Measurements from ENCODE around the gene SPO11. TPM values are rescaled to one million over a fixed set of nuclear protein-coding genes. Genes with fewer than 3 reads are reported as not detected.
"Not testable (repeated sequence)": the region's sequence is repeated elsewhere in the genome, so short reads cannot be mapped to it uniquely, and the experiment has no call there.

Gene SPO11
- total and polyA plus RNA-seq, 2 of the 4 experiments (the other 2 are of a cell fraction), result not detected

GRCh38 chr20:57348200-57348921, 18.8 kb downstream of the SPO11 start:
- H3K4me1 ChIP-seq (ENCODE audit: control insufficient read depth, insufficient read depth, low read length); intact Hi-C loops (cut with micrococcal nuclease); BruUV-seq (replicated peaks); H3K4me3 ChIP-seq (ENCODE audit: insufficient read depth, low read depth, low read length); H3K9me1 ChIP-seq (ENCODE audit: insufficient read depth, low read length); POLR2A ChIA-PET (ENCODE audit: unreplicated experiment); H3K9me3 ChIP-seq (ENCODE audit: control insufficient read depth, insufficient read depth, low read length); H3K4ac ChIP-seq (ENCODE audit: low read depth, low read length); H3K36me3 ChIP-seq (ENCODE audit: control insufficient read depth, insufficient read depth, low read length); H3K14ac ChIP-seq (replicated peaks; ENCODE audit: low read depth, low read length); H4K91ac ChIP-seq (ENCODE audit: insufficient read depth, low read depth, low read length); H4K8ac ChIP-seq (ENCODE audit: low read depth in 2 of 2, low read length in 2 of 2); H3K27ac ChIP-seq (ENCODE audit: insufficient read depth, low read length); H3K18ac ChIP-seq (ENCODE audit: low read depth, low read length); H2AK5ac ChIP-seq (ENCODE audit: low read depth, low read length); H3K56ac ChIP-seq (ENCODE audit: extremely low read depth, insufficient read depth, low read length); H2AK9ac ChIP-seq (replicated peaks; ENCODE audit: low read depth, low read length, poor library complexity); H3K23ac ChIP-seq (ENCODE audit: low read depth, low read length); H2BK20ac ChIP-seq (ENCODE audit: low read depth, low read length); H2BK5ac ChIP-seq (ENCODE audit: low read depth, low read length, poor library complexity, severe bottlenecking); DNase-seq; H2BK15ac ChIP-seq (ENCODE audit: low read depth, low read length); H4K5ac ChIP-seq (ENCODE audit: low read depth, low read length); H3K9ac ChIP-seq (ENCODE audit: low read depth, low read length); ATAC-seq (ENCODE audit: low read depth); dilution Hi-C loops (cut with HindIII; ENCODE audit: low sequenced_read_pairs, unreplicated experiment); H2BK120ac ChIP-seq (ENCODE audit: low read depth, low read length); H3K4me2 ChIP-seq (ENCODE audit: low read depth, low read length); H3K27me3 ChIP-seq (ENCODE audit: control insufficient read depth, insufficient read depth, low read length); H2AFZ ChIP-seq (replicated peaks; ENCODE audit: low read length, poor library complexity); CTCF ChIA-PET: not testable (repeated sequence)
- in situ Hi-C loops (cut with MboI; ENCODE audit: low sequenced_read_pairs), result loop anchor here (5.0 kb wide), 1 partner anchor 796 kb away; no protein-coding TSS in a partner anchor
- Histone ChIP-seq H3K79me1 (ENCODE audit: low read depth in 1 of 2, low read length in 2 of 2) (peaks cover under 1 to 19% of the 10 kb centered on the region in 2 experiments; a peak in 3 of 4 replicates), H4K20me1 (ENCODE audit: insufficient read depth, low read length) (peaks cover 13% of the 10 kb centered on the region)
- WGBS, 2 experiments (ENCODE audit: extremely low coverage in 2 of 2, insufficient read length in 1 of 2), result no CpG with 5 or more reads among the region's 47 CpGs

DNA sequence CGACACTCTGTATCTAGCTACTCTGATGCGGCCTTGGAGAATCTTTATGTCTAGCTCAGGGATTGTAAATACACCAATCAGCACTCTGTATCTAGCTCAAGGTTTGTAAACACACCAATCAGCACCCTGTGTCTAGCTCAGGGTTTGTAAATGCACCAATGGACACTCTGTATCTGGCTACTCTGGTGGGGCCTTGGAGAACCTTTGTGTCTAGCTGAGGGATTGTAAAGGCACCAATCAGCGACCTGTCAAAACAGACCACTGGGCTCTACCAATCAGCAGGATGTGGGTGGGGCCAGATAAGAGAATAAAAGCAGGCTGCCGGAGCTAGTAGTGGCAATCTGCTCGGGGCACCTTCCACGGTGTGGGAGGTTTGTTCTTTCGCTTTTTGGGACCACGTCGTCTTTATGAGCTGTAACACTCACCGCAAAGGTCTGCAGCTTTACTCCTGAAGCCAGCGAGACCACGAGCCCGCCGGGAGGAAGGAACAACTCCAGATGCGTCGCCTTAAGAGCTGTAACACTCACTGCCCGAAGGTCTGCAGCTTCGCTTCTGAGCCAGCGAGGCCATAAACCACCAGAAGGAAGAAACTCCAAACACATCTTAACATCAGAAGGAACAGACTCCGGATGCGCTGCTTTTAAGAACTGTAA, 19.4 kb downstream of the SPO11 start:
- H3K4me1 ChIP-seq (ENCODE audit: control insufficient read depth, insufficient read depth, low read length); H3K4me2 ChIP-seq (ENCODE audit: low read depth, low read length); H2AK5ac ChIP-seq (ENCODE audit: low read depth, low read length); H3K4me3 ChIP-seq (ENCODE audit: insufficient read depth, low read depth, low read length); H2BK5ac ChIP-seq (ENCODE audit: low read depth, low read length, poor library complexity, severe bottlenecking); H2AK9ac ChIP-seq (replicated peaks; ENCODE audit: low read depth, low read length, poor library complexity); H3K9me3 ChIP-seq (ENCODE audit: control insufficient read depth, insufficient read depth, low read length); H2BK15ac ChIP-seq (ENCODE audit: low read depth, low read length); ATAC-seq (ENCODE audit: low read depth); H3K9me1 ChIP-seq (ENCODE audit: insufficient read depth, low read length); H2BK20ac ChIP-seq (ENCODE audit: low read depth, low read length); POLR2A ChIA-PET (ENCODE audit: unreplicated experiment); H2BK120ac ChIP-seq (ENCODE audit: low read depth, low read length); BruUV-seq (replicated peaks); H4K91ac ChIP-seq (ENCODE audit: insufficient read depth, low read depth, low read length); H3K23ac ChIP-seq (ENCODE audit: low read depth, low read length); H2AFZ ChIP-seq (replicated peaks; ENCODE audit: low read length, poor library complexity); H4K5ac ChIP-seq (ENCODE audit: low read depth, low read length); dilution Hi-C loops (cut with HindIII; ENCODE audit: low sequenced_read_pairs, unreplicated experiment); H3K14ac ChIP-seq (replicated peaks; ENCODE audit: low read depth, low read length); H3K18ac ChIP-seq (ENCODE audit: low read depth, low read length); H4K8ac ChIP-seq (ENCODE audit: low read depth in 2 of 2, low read length in 2 of 2); H3K27ac ChIP-seq (ENCODE audit: insufficient read depth, low read length); DNase-seq; H3K56ac ChIP-seq (ENCODE audit: extremely low read depth, insufficient read depth, low read length); H3K27me3 ChIP-seq (ENCODE audit: control insufficient read depth, insufficient read depth, low read length); H3K9ac ChIP-seq (ENCODE audit: low read depth, low read length); intact Hi-C loops (cut with micrococcal nuclease); H3K4ac ChIP-seq (ENCODE audit: low read depth, low read length); H3K36me3 ChIP-seq (ENCODE audit: control insufficient read depth, insufficient read depth, low read length): not testable (repeated sequence)
- CTCF ChIA-PET, result interaction anchor here (0.6 kb wide), 1 partner anchor 828 kb away, joined by 4 read pairs; no protein-coding TSS in a partner anchor
- peaks cover 7 to 23% of the 10 kb centered on the region in 2 experiments for H3K79me1 ChIP-seq (ENCODE audit: low read depth in 1 of 2, low read length in 2 of 2)
- in situ Hi-C loops (cut with MboI; ENCODE audit: low sequenced_read_pairs), result loop anchor here (5.0 kb wide), 1 partner anchor 797 kb away; no protein-coding TSS in a partner anchor
- H4K20me1 ChIP-seq (ENCODE audit: insufficient read depth, low read length), result peaks cover 14% of the 10 kb centered on the region
- 92% methylated on average over 8 of the region's 21 CpGs; no CpG with 5 or more reads in 1 of the 2 experiments for WGBS, 2 experiments (ENCODE audit: extremely low coverage in 2 of 2, insufficient read length in 1 of 2)

Measured in IMR-90 (cell line).